GM23338 (cell line): ENCODE measurements around the gene ZFAND6. TPM values are rescaled to one million over a fixed set of nuclear protein-coding genes. Genes with fewer than 3 reads are reported as not detected.

Source experiments
- ATAC-seq: fragments of 200-7000 bp; cut with Tn5 transposase; 3 replicates; pipeline ENCODE4 v1.9.1; 2020
- DNase-seq: peaks from one replicate; pipeline ENCODE4 v3.0.0-alpha.2; 2015; ENCODE audit warnings: low spot score
- H2AFZ ChIP-seq: fragments of 200-600 bp; sonication (generic); 2 replicates; pipeline ENCODE4 v1.8.0; 2016; ENCODE audit warnings: antibody characterized with exemption, mild to moderate bottlenecking, moderate library complexity
- H3F3A ChIP-seq: fragments of 200-600 bp; sonication (generic); replicated peaks from 2 replicates; pipeline ENCODE4 v1.8.0; 2017; ENCODE audit warnings: antibody characterized with exemption, mixed run types, low read depth
- H3K27ac ChIP-seq: fragments of 200-600 bp; sonication (generic); 2 replicates; pipeline ENCODE4 v1.6.1; 2016; ENCODE audit warnings: low read depth
- H3K27me3 ChIP-seq: fragments of 200-600 bp; sonication (generic); 2 replicates; pipeline ENCODE4 v1.8.0; 2016; ENCODE audit warnings: mild to moderate bottlenecking, mixed run types, moderate library complexity; ENCODE audit not compliant: insufficient read depth
- H3K36me3 ChIP-seq: fragments of 200-600 bp; sonication (generic); 2 replicates; pipeline ENCODE4 v1.8.0; 2016; ENCODE audit warnings: mild to moderate bottlenecking; ENCODE audit not compliant: insufficient read depth
- H3K4me1 ChIP-seq: fragments of 200-600 bp; sonication (generic); 2 replicates; pipeline ENCODE4 v1.8.0; 2016; ENCODE audit warnings: mild to moderate bottlenecking, moderate library complexity; ENCODE audit not compliant: insufficient read depth
- H3K4me2 ChIP-seq: fragments of 200-600 bp; sonication (generic); 2 replicates; pipeline ENCODE4 v1.7.1; 2017; ENCODE audit warnings: mixed run types
- H3K4me3 ChIP-seq: fragments of 200-600 bp; sonication (generic); 2 replicates; pipeline ENCODE4 v1.6.1; 2016; ENCODE audit warnings: mixed run types
- H3K79me2 ChIP-seq: fragments of 200-600 bp; sonication (generic); replicated peaks from 2 replicates; pipeline ENCODE4 v1.8.0; 2017; ENCODE audit warnings: mild to moderate bottlenecking; ENCODE audit not compliant: insufficient read depth
- H3K9me2 ChIP-seq: fragments of 200-600 bp; sonication (generic); 2 replicates; pipeline ENCODE4 v1.8.0; 2017; ENCODE audit not compliant: insufficient read depth
- H4K20me1 ChIP-seq: fragments of 200-600 bp; sonication (generic); replicated peaks from 2 replicates; pipeline ENCODE4 v1.8.0; 2017; ENCODE audit warnings: mild to moderate bottlenecking; ENCODE audit not compliant: insufficient read depth
- H3K27ac Mint-ChIP-seq: 2 replicates; pipeline ENCODE4 v1.8.0; 2020; ENCODE audit warnings: inconsistent platforms, mild to moderate bottlenecking, moderate library complexity, mixed read lengths
- H3K27me3 Mint-ChIP-seq: 3 replicates; pipeline ENCODE4 v1.8.0; 2022; ENCODE audit warnings: low read depth, mild to moderate bottlenecking, moderate library complexity, mixed read lengths, inconsistent platforms; ENCODE audit not compliant: insufficient read depth, poor library complexity
- H3K36me3 Mint-ChIP-seq: 3 replicates; pipeline ENCODE4 v1.8.0; 2021; ENCODE audit warnings: low read depth, mild to moderate bottlenecking, inconsistent platforms, moderate library complexity, mixed read lengths
- H3K4me1 Mint-ChIP-seq: 3 replicates; pipeline ENCODE4 v1.8.0; 2020; ENCODE audit warnings: mild to moderate bottlenecking, inconsistent platforms, mixed read lengths
- H3K4me3 Mint-ChIP-seq: 3 replicates; pipeline ENCODE4 v1.8.0; 2021; ENCODE audit warnings: moderate library complexity, mild to moderate bottlenecking, inconsistent platforms, mixed read lengths
- H3K9me3 Mint-ChIP-seq: 3 replicates; pipeline ENCODE4 v1.8.0; 2020; ENCODE audit warnings: moderate library complexity, mild to moderate bottlenecking, inconsistent platforms, mixed read lengths
- CREB1 ChIP-seq: fragments of 250-450 bp; sonication (Bioruptor Pico); IDR thresholded peaks from 2 replicates; pipeline ENCODE4 v1.5.0; 2020; ENCODE audit warnings: low read depth, mild to moderate bottlenecking, moderate library complexity
- EZH2 ChIP-seq: fragments of 200-600 bp; sonication (generic); IDR thresholded peaks from one replicate; pipeline ENCODE4 v1.8.0; 2017; ENCODE audit warnings: antibody characterized with exemption, mild to moderate bottlenecking, low read depth; ENCODE audit not compliant: unreplicated experiment
- EZH2phosphoT487 ChIP-seq: fragments of 200-600 bp; sonication (generic); IDR thresholded peaks from one replicate; pipeline ENCODE4 v1.8.1; 2018; ENCODE audit warnings: antibody characterized with exemption; ENCODE audit not compliant: unreplicated experiment
- POLR2AphosphoS5 ChIP-seq: IDR thresholded peaks from 2 replicates; pipeline ENCODE4 v1.6.1; 2016; ENCODE audit warnings: antibody characterized with exemption, low read depth
- ZNF331 ChIP-seq: fragments of 250-450 bp; sonication (Bioruptor Pico); IDR thresholded peaks from 2 replicates; pipeline ENCODE4 v1.5.0; 2020; ENCODE audit warnings: low read depth, mild to moderate bottlenecking, moderate library complexity
- polyA plus RNA-seq: library from polyadenylated mRNA; unstranded; fragments of >200 nt; fragmentation: Nextera tagmentation; extraction: Ambion mirVana; gene quantifications from 2 replicates; pipeline ENCODE4 v1.2.1, GENCODE V29; 2016
- small RNA-seq: library from RNA; depleted of rRNA; stranded (forward); fragments of <200 nt; gene quantifications from one replicate; pipeline ENCODE3, GENCODE V24; 2014; ENCODE audit warnings: low replicate concordance
- total RNA-seq: library from RNA; depleted of rRNA; stranded (reverse); fragments of >200 nt; shearing (Covaris generic); gene quantifications from 2 replicates; pipeline ENCODE4 v1.2.3, GENCODE V29; 2014; rRNA removed

ZFAND6 gene
- total and polyA plus RNA-seq, 2 experiments from 2014 or later: 205 to 292 TPM

- no peak for ATAC-seq
- Histone ChIP-seq H3K4me3 (no peak overlapping the region), H3K27ac (no peak overlapping the region), H3K27me3 (no peaks in the 10 kb centered on the region), H4K20me1 (no peaks in the 10 kb centered on the region), H3K4me2 (no peak overlapping the region), H2AFZ (no peak overlapping the region), H3F3A (no peaks in the 10 kb centered on the region), H3K9me2 (no peaks in the 10 kb centered on the region), H3K36me3 (no peaks in the 10 kb centered on the region; the same call in 1 of the 2 replicates), H3K79me2 (no peaks in the 10 kb centered on the region), H3K4me1 (no peaks in the 10 kb centered on the region)
- Mint-ChIP-seq H3K4me3 (no peak overlapping the region), H3K9me3 (no peaks in the 10 kb centered on the region), H3K27ac (no peak overlapping the region), H3K36me3 (peaks cover 14% of the 10 kb centered on the region), H3K27me3 (no peaks in the 10 kb centered on the region), H3K4me1 (peaks cover 3% of the 10 kb centered on the region; the same call in 1 of the 3 replicates)
- no peak for DNase-seq
- TF ChIP-seq EZH2: no peak
- TF ChIP-seq ZNF331: no peak
- no peak for TF ChIP-seq EZH2phosphoT487
- no peak for TF ChIP-seq POLR2AphosphoS5
- TF ChIP-seq CREB1 (CRISPR knock-in tag): no peak
These were observed 127.1 kb downstream of the ZFAND6 start for GRCh38 chr15:80186597-80186996.

Small RNA genes lying within 50 kb of the gene (small RNA-seq; reads per million reads assigned to genes)
- not detected for gene RF00017

Other genes starting within 250 kb of the ZFAND6 start
- 33.2 and 36.4 TPM in 2 replicates for gene MTHFS, start 162.7 kb upstream of the ZFAND6 start, total RNA-seq
- 62.0 and 72.4 TPM in 2 replicates for gene MTHFS, start 162.7 kb upstream of the ZFAND6 start, polyA plus RNA-seq
- not detected in 2 replicates for gene BCL2A1, start 88.5 kb upstream of the ZFAND6 start, total RNA-seq
- gene BCL2A1, start 88.5 kb upstream of the ZFAND6 start, polyA plus RNA-seq: 0.28 TPM in 1 of 2 replicates, not detected in the other
- gene FAH, start 93.3 kb downstream of the ZFAND6 start, total RNA-seq: 20.3 TPM in 2 replicates
- 11.8 and 16.3 TPM in 2 replicates for gene FAH, start 93.3 kb downstream of the ZFAND6 start, polyA plus RNA-seq
- gene CTXND1, start 192.5 kb downstream of the ZFAND6 start, total RNA-seq: not detected in 2 replicates
- gene CTXND1, start 192.5 kb downstream of the ZFAND6 start, polyA plus RNA-seq: 0.05 TPM in 1 of 2 replicates, not detected in the other